ENCODE measurements around the gene CBFB.

Gene CBFB

DNA sequence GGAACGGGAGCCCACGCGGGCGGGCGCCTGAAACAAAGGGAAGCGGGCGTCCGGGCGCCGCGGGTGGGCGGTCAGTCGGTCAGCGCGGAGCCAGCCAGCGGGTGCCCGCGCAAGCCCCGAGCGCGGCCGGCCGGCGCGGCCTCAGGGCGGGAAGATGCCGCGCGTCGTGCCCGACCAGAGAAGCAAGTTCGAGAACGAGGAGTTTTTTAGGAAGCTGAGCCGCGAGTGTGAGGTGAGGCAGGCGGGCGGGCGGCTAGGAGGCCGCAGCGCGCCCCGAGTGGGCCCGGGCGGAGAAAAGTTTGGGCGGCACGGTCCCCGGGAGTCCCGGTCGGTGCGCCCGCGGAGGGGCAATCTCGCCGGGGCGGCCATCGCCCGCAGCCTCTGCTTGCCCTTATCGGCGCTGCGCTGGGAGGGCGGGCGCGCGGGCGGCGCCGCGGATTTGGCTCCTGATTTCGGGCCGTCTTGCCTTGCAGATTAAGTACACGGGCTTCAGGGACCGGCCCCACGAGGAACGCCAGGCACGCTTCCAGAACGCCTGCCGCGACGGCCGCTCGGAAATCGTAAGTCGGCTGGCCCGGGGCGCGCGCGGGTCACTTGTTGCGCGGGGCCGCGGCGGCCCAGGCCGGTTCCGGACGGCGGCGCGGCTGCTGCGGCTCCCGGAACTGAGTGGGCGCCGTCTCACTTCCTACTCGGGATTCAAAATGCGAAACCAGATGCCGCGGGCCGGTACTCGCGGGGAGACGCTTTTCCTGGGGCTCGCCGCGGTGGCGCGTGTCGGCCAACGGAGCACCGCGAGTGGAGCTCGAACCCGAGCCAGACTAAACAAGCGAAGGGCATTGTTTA lies 526 bp downstream of the CBFB start:
- peaks cover 19% of the 10 kb centered on the region for H3K79me2 ChIP-seq (ENCODE audit: insufficient read depth, low read length)
- H3K27ac ChIP-seq (ENCODE audit: low read depth, low read length, poor library complexity, severe bottlenecking), result peak overlapping the region; percentile 42
- H3K4me3 ChIP-seq (ENCODE audit: low read depth, low read length, poor library complexity, severe bottlenecking), result peak overlapping the region; percentile 100
- peak overlapping the region; percentile 95 for H3K4me2 ChIP-seq (ENCODE audit: low read length)
- peak overlapping the region; percentile 99 for H3K9ac ChIP-seq (ENCODE audit: low read length)
- H2AFZ ChIP-seq (ENCODE audit: low read length), result no peak overlapping the region
- no peaks in the 10 kb centered on the region for H3F3A ChIP-seq (ENCODE audit: insufficient read depth, low read length)
- no peaks in the 10 kb centered on the region for H4K20me1 ChIP-seq (ENCODE audit: insufficient read depth, low read length)
- H3K9me2 ChIP-seq (ENCODE audit: low read depth, low read length), result no peaks in the 10 kb centered on the region
- no peaks in the 10 kb centered on the region for H3K9me3 ChIP-seq (ENCODE audit: low read length)
- TF ChIP-seq, protein P1, sequence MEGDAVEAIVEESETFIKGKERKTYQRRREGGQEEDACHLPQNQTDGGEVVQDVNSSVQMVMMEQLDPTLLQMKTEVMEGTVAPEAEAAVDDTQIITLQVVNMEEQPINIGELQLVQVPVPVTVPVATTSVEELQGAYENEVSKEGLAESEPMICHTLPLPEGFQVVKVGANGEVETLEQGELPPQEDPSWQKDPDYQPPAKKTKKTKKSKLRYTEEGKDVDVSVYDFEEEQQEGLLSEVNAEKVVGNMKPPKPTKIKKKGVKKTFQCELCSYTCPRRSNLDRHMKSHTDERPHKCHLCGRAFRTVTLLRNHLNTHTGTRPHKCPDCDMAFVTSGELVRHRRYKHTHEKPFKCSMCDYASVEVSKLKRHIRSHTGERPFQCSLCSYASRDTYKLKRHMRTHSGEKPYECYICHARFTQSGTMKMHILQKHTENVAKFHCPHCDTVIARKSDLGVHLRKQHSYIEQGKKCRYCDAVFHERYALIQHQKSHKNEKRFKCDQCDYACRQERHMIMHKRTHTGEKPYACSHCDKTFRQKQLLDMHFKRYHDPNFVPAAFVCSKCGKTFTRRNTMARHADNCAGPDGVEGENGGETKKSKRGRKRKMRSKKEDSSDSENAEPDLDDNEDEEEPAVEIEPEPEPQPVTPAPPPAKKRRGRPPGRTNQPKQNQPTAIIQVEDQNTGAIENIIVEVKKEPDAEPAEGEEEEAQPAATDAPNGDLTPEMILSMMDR (IDR thresholded peaks at IDR 0.05; ENCODE audit: low read length), result no peak
- no peak for TF ChIP-seq EZH2 (IDR thresholded peaks at IDR 0.05; ENCODE audit: borderline replicate concordance, low read length)
- H3K4me1 ChIP-seq (ENCODE audit: insufficient read depth, low read length, severe bottlenecking), result peaks cover 43% of the 10 kb centered on the region
- H3K27me3 ChIP-seq (ENCODE audit: insufficient read depth, low read length), result no peaks in the 10 kb centered on the region
- H3K36me3 ChIP-seq (ENCODE audit: insufficient read depth, low read length), result peaks cover 26% of the 10 kb centered on the region

DNA sequence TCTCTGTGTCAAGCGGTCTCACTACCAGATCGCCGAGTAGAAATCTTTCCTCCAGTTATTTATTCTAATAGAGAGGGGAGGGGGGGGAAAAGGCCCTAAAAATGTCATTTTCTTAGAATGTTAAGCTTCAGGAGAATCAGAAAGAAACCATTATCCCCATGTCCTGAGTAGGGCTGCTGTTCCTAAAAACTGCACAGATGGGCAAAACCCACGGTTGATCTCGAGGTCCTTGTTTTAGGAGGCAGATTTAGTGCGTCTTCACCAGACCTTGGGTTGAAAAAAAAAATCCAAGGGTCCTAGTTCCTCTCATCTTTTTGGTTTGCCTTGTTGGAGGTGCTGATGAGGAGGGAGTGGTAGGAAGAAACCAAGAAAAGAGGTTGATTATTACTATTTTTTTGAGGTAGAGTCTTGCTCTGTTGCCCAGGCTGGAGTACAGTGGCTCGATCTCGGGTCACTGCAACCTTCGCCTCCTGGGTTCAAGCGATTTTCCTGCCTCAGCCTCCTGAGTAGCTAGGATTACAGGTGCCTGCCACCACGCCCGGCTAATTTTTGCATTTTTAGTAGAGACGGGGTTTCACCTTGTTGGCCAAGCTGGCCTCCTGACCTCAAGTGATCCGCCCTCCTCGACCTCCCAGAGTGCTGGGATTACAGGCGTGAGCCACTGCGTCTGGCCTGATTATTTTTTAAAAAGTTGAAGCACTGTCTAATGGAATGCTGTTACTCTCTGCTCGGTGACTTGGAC lies 1.4 kb downstream of the CBFB start:
- peaks cover 52% of the 10 kb centered on the region for H3K4me1 ChIP-seq (ENCODE audit: insufficient read depth, low read length, severe bottlenecking)
- H3K27me3 ChIP-seq (ENCODE audit: insufficient read depth, low read length), result no peaks in the 10 kb centered on the region
- peaks cover 32% of the 10 kb centered on the region for H3K36me3 ChIP-seq (ENCODE audit: insufficient read depth, low read length)
- H3K4me3 ChIP-seq (ENCODE audit: low read depth, low read length, poor library complexity, severe bottlenecking), result peak overlapping the region; percentile 100
- no peaks in the 10 kb centered on the region for H3F3A ChIP-seq (ENCODE audit: insufficient read depth, low read length)
- H3K27ac ChIP-seq (ENCODE audit: low read depth, low read length, poor library complexity, severe bottlenecking), result no peak overlapping the region
- no peaks in the 10 kb centered on the region for H4K20me1 ChIP-seq (ENCODE audit: insufficient read depth, low read length)
- no peaks in the 10 kb centered on the region for H3K9me2 ChIP-seq (ENCODE audit: low read depth, low read length)
- no peaks in the 10 kb centered on the region for H3K9me3 ChIP-seq (ENCODE audit: low read length)
- no peak overlapping the region for H2AFZ ChIP-seq (ENCODE audit: low read length)
- H3K9ac ChIP-seq (ENCODE audit: low read length), result peak overlapping the region; percentile 99
- H3K79me2 ChIP-seq (ENCODE audit: insufficient read depth, low read length), result peaks cover 28% of the 10 kb centered on the region
- TF ChIP-seq, protein P1 (IDR thresholded peaks at IDR 0.05; ENCODE audit: low read length), result no peak
- TF ChIP-seq EZH2 (IDR thresholded peaks at IDR 0.05; ENCODE audit: borderline replicate concordance, low read length), result no peak
- H3K4me2 ChIP-seq (ENCODE audit: low read length), result peak overlapping the region; percentile 95

GRCh38 chr16:67034487-67034886 lies 5.5 kb downstream of the CBFB start:
- peaks cover 62% of the 10 kb centered on the region for H3K36me3 ChIP-seq (ENCODE audit: insufficient read depth, low read length)
- H3K4me2 ChIP-seq (ENCODE audit: low read length), result peak overlapping the region; percentile 50; the same call in 1 of the 2 replicates
- H3K9me2 ChIP-seq (ENCODE audit: low read depth, low read length), result no peaks in the 10 kb centered on the region
- H2AFZ ChIP-seq (ENCODE audit: low read length), result no peak overlapping the region
- H3K4me1 ChIP-seq (ENCODE audit: insufficient read depth, low read length, severe bottlenecking), result peaks cover 60% of the 10 kb centered on the region
- H3F3A ChIP-seq (ENCODE audit: insufficient read depth, low read length), result no peaks in the 10 kb centered on the region
- no peaks in the 10 kb centered on the region for H3K9me3 ChIP-seq (ENCODE audit: low read length)
- TF ChIP-seq EZH2 (IDR thresholded peaks at IDR 0.05; ENCODE audit: borderline replicate concordance, low read length), result no peak
- TF ChIP-seq, protein P1 (IDR thresholded peaks at IDR 0.05; ENCODE audit: low read length), result no peak
- 0 out of 2 replicates have a peak overlapping the region, but pooled peaks have one; percentile 15 for H3K9ac ChIP-seq (ENCODE audit: low read length)
- H3K27me3 ChIP-seq (ENCODE audit: insufficient read depth, low read length), result no peaks in the 10 kb centered on the region
- no peaks in the 10 kb centered on the region for H4K20me1 ChIP-seq (ENCODE audit: insufficient read depth, low read length)
- H3K4me3 ChIP-seq (ENCODE audit: low read depth, low read length, poor library complexity, severe bottlenecking), result peak overlapping the region; percentile 17
- H3K79me2 ChIP-seq (ENCODE audit: insufficient read depth, low read length), result peaks cover 56% of the 10 kb centered on the region
- peak overlapping the region; percentile 1 for H3K27ac ChIP-seq (ENCODE audit: low read depth, low read length, poor library complexity, severe bottlenecking)

Data from OCI-LY1 (cell line).